Measurements from ENCODE around the gene CHST15. TPM values are rescaled to one million over a fixed set of nuclear protein-coding genes. Genes with fewer than 3 reads are reported as not detected.

Gene CHST15
- total and polyA plus RNA-seq, 7 experiments from 2014 or later, result 0.27 to 43.3 (median 2.2) TPM

GRCh38 chr10:124117833-124118232 is 24.4 kb upstream of the CHST15 start:
- H3K4me3 ChIP-seq (ENCODE audit: low read length), result no peak overlapping the region
- H3K4me3 Mint-ChIP-seq, result no peak overlapping the region
- no peaks in the 10 kb centered on the region for H3K4me1 Mint-ChIP-seq
- no peak overlapping the region for H3K27ac ChIP-seq (ENCODE audit: low read depth, low read length)
- ATAC-seq (no peak), DNase-seq (no peak)
- peaks cover 0 to 5% (median 0%) of the 10 kb centered on the region in 11 donors for H3K9me3 Mint-ChIP-seq
- H3K27me3 ChIP-seq (ENCODE audit: control insufficient read depth in 2 of 2, insufficient read depth in 2 of 2, low read length in 2 of 2), result no peaks in the 10 kb centered on the region
- H3K9me3 ChIP-seq (ENCODE audit: control insufficient read depth in 2 of 3, low read length in 3 of 3), result no peaks in the 10 kb centered on the region
- peaks cover 0 to 4% (median 0%) of the 10 kb centered on the region in 5 donors for H3K27me3 Mint-ChIP-seq
- ChIA-PET POLR2A (no interaction called here), CTCF (no interaction called here)
- H3K4me1 ChIP-seq (ENCODE audit: control insufficient read depth in 2 of 2, insufficient read depth in 2 of 2, low read length in 2 of 2), result peaks cover 0 to 11% of the 10 kb centered on the region in 2 donors
- H3K36me3 Mint-ChIP-seq, result no peaks in the 10 kb centered on the region
- intact Hi-C loops (cut with micrococcal nuclease), result no loop called here
- H3K36me3 ChIP-seq (ENCODE audit: control insufficient read depth in 2 of 3, insufficient read depth in 3 of 3, low read length in 3 of 3), result no peaks in the 10 kb centered on the region
- H3K27ac Mint-ChIP-seq, result no peak overlapping the region

DNA sequence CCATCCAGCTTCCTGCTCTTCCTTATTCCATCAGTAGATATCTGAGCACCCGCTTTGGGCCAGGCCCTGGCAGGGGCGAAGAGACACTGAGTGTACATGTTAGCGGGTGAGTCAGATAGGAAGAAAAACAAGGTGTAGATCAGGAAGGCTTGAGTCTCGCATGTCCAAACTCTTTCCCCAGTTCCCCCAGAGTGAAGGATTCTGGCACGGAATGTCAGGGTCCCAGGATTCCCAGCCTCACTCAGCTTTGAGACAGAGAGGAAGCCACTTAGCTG is 24.1 kb upstream of the CHST15 start:
- POLR2A ChIA-PET, result no interaction called here
- Histone ChIP-seq H3K27me3 (ENCODE audit: control insufficient read depth in 2 of 2, insufficient read depth in 2 of 2, low read length in 2 of 2) (no peaks in the 10 kb centered on the region), H3K4me3 (ENCODE audit: low read length) (no peak overlapping the region), H3K36me3 (ENCODE audit: control insufficient read depth in 2 of 3, insufficient read depth in 3 of 3, low read length in 3 of 3) (no peaks in the 10 kb centered on the region), H3K27ac (ENCODE audit: low read depth, low read length) (no peak overlapping the region), H3K9me3 (ENCODE audit: control insufficient read depth in 2 of 3, low read length in 3 of 3) (no peaks in the 10 kb centered on the region), H3K4me1 (ENCODE audit: control insufficient read depth in 2 of 2, insufficient read depth in 2 of 2, low read length in 2 of 2) (peaks cover 0 to 11% of the 10 kb centered on the region in 2 donors)
- no peak for ATAC-seq
- Mint-ChIP-seq H3K9me3 (peaks cover 0 to 5% (median 0%) of the 10 kb centered on the region in 11 donors), H3K27ac (no peak overlapping the region), H3K4me3 (no peak overlapping the region), H3K27me3 (peaks cover 0 to 4% (median 0%) of the 10 kb centered on the region in 5 donors), H3K4me1 (no peaks in the 10 kb centered on the region), H3K36me3 (no peaks in the 10 kb centered on the region)
- intact Hi-C loops (cut with micrococcal nuclease), result no loop called here
- CTCF ChIA-PET, result no interaction called here
- DNase-seq, result no peak

GRCh38 chr10:124116771-124117510 is 23.5 kb upstream of the CHST15 start:
- no peak for DNase-seq
- H3K36me3 Mint-ChIP-seq, result no peaks in the 10 kb centered on the region
- POLR2A ChIA-PET, result no interaction called here
- H3K27ac Mint-ChIP-seq, result no peak overlapping the region
- H3K4me1 Mint-ChIP-seq, result no peaks in the 10 kb centered on the region
- Histone ChIP-seq H3K27ac (ENCODE audit: low read depth, low read length) (no peak overlapping the region), H3K9me3 (ENCODE audit: control insufficient read depth in 2 of 3, low read length in 3 of 3) (no peaks in the 10 kb centered on the region), H3K4me1 (ENCODE audit: control insufficient read depth in 2 of 2, insufficient read depth in 2 of 2, low read length in 2 of 2) (peaks cover 0 to 11% of the 10 kb centered on the region in 2 donors), H3K4me3 (ENCODE audit: low read length) (no peak overlapping the region), H3K36me3 (ENCODE audit: control insufficient read depth in 2 of 3, insufficient read depth in 3 of 3, low read length in 3 of 3) (no peaks in the 10 kb centered on the region), H3K27me3 (ENCODE audit: control insufficient read depth in 2 of 2, insufficient read depth in 2 of 2, low read length in 2 of 2) (no peaks in the 10 kb centered on the region)
- H3K27me3 Mint-ChIP-seq, result peaks cover 0 to 5% (median 0%) of the 10 kb centered on the region in 5 donors
- ATAC-seq, result no peak
- peaks cover 0 to 5% (median 0%) of the 10 kb centered on the region in 11 donors for H3K9me3 Mint-ChIP-seq
- H3K4me3 Mint-ChIP-seq, result no peak overlapping the region
- CTCF ChIA-PET, result no interaction called here
- intact Hi-C loops (cut with micrococcal nuclease), result no loop called here

DNA sequence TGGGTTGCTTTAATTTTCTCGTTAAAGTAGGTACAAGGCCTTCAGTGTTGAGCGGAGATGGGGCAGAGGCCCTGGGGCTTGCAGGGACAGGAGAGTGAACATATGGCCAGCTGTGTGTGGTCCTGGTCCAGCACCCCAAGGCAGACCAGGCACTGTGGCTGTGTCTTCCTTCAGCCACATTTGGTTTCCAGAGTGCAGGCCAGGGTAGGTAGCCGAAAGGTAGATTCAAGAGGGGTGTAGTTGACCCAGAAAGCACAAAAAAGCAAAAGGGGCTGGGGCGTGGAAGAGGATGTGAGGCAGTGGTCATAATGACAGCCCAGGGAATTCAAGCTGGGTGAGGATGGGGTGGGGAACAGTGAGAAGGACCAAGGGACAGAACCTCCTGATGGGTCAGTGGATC is 21.3 kb upstream of the CHST15 start:
- intact Hi-C loops (cut with micrococcal nuclease), result no loop called here
- Histone ChIP-seq H3K27ac (ENCODE audit: low read depth, low read length) (no peak overlapping the region), H3K9me3 (ENCODE audit: control insufficient read depth in 2 of 3, low read length in 3 of 3) (no peaks in the 10 kb centered on the region), H3K27me3 (ENCODE audit: control insufficient read depth in 2 of 2, insufficient read depth in 2 of 2, low read length in 2 of 2) (no peaks in the 10 kb centered on the region), H3K4me1 (ENCODE audit: control insufficient read depth in 2 of 2, insufficient read depth in 2 of 2, low read length in 2 of 2) (peaks cover 0 to 5% of the 10 kb centered on the region in 2 donors), H3K4me3 (ENCODE audit: low read length) (no peak overlapping the region), H3K36me3 (ENCODE audit: control insufficient read depth in 2 of 3, insufficient read depth in 3 of 3, low read length in 3 of 3) (no peaks in the 10 kb centered on the region)
- H3K27me3 Mint-ChIP-seq, result peaks cover 0 to 6% (median 5%) of the 10 kb centered on the region in 5 donors
- no peaks in the 10 kb centered on the region for H3K4me1 Mint-ChIP-seq
- no peak overlapping the region for H3K27ac Mint-ChIP-seq
- H3K9me3 Mint-ChIP-seq, result peaks cover 0 to 5% (median 0%) of the 10 kb centered on the region in 11 donors
- H3K4me3 Mint-ChIP-seq, result no peak overlapping the region
- DNase-seq, result no peak
- no peaks in the 10 kb centered on the region for H3K36me3 Mint-ChIP-seq
- ChIA-PET CTCF (no interaction called here), POLR2A (no interaction called here)
- no peak for ATAC-seq

GRCh38 chr10:124112891-124113580 is 19.6 kb upstream of the CHST15 start:
- ChIA-PET POLR2A (no interaction called here), CTCF (no interaction called here)
- intact Hi-C loops (cut with micrococcal nuclease), result no loop called here
- Histone ChIP-seq H3K4me3 (ENCODE audit: low read length) (no peak overlapping the region), H3K27ac (ENCODE audit: low read depth, low read length) (no peak overlapping the region), H3K36me3 (ENCODE audit: control insufficient read depth in 2 of 3, insufficient read depth in 3 of 3, low read length in 3 of 3) (no peaks in the 10 kb centered on the region), H3K4me1 (ENCODE audit: control insufficient read depth in 2 of 2, insufficient read depth in 2 of 2, low read length in 2 of 2) (no peaks in the 10 kb centered on the region), H3K27me3 (ENCODE audit: control insufficient read depth in 2 of 2, insufficient read depth in 2 of 2, low read length in 2 of 2) (no peaks in the 10 kb centered on the region), H3K9me3 (ENCODE audit: control insufficient read depth in 2 of 3, low read length in 3 of 3) (no peaks in the 10 kb centered on the region)
- Mint-ChIP-seq H3K4me3 (no peak overlapping the region), H3K9me3 (peaks cover 0 to 5% (median 0%) of the 10 kb centered on the region in 11 donors), H3K27me3 (peaks cover 0 to 10% (median 5%) of the 10 kb centered on the region in 5 donors), H3K36me3 (no peaks in the 10 kb centered on the region), H3K27ac (no peak overlapping the region), H3K4me1 (no peaks in the 10 kb centered on the region)
- DNase-seq, result no peak
- no peak for ATAC-seq

DNA sequence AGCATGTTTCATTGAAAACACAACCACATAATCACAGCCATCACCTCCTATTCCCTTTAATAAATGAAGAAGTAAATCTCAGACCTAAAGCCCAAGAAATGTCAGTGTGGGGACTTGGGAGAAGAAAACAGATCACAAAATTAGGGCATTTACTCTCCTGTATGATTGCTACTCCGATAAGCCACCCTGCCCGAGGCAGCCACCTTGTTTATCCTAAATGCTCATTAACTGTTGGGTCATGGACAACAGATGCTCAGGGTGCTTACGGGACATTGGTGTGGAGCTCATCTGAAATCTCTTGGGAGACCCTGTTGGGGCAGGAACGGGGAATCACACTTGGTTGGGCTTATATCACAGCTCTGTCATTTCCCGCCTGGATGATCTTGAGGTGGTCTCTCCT is 17.5 kb upstream of the CHST15 start:
- H3K4me1 ChIP-seq (ENCODE audit: control insufficient read depth in 2 of 2, insufficient read depth in 2 of 2, low read length in 2 of 2), result no peaks in the 10 kb centered on the region
- DNase-seq (no peak), ATAC-seq (no peak)
- no peaks in the 10 kb centered on the region for H3K27me3 ChIP-seq (ENCODE audit: control insufficient read depth in 2 of 2, insufficient read depth in 2 of 2, low read length in 2 of 2)
- Mint-ChIP-seq H3K9me3 (peaks cover 0 to 5% (median 0%) of the 10 kb centered on the region in 11 donors), H3K4me1 (peaks cover 0 to 3% (median 0%) of the 10 kb centered on the region in 7 donors), H3K27me3 (peaks cover 0 to 8% (median 5%) of the 10 kb centered on the region in 5 donors), H3K36me3 (no peaks in the 10 kb centered on the region), H3K4me3 (no peak overlapping the region), H3K27ac (no peak overlapping the region)
- no peaks in the 10 kb centered on the region for H3K36me3 ChIP-seq (ENCODE audit: control insufficient read depth in 2 of 3, insufficient read depth in 3 of 3, low read length in 3 of 3)
- no peak overlapping the region for H3K4me3 ChIP-seq (ENCODE audit: low read length)
- intact Hi-C loops (cut with micrococcal nuclease), result no loop called here
- ChIA-PET POLR2A (no interaction called here), CTCF (no interaction called here)
- H3K9me3 ChIP-seq (ENCODE audit: control insufficient read depth in 2 of 3, low read length in 3 of 3), result no peaks in the 10 kb centered on the region
- no peak overlapping the region for H3K27ac ChIP-seq (ENCODE audit: low read depth, low read length)

GRCh38 chr10:124109261-124109660 is 15.9 kb upstream of the CHST15 start:
- Mint-ChIP-seq H3K27ac (no peak overlapping the region), H3K4me1 (peaks cover 0 to 3% (median 0%) of the 10 kb centered on the region in 7 donors), H3K9me3 (peaks cover 0 to 2% (median 0%) of the 10 kb centered on the region in 11 donors), H3K27me3 (peaks cover 0 to 8% (median 5%) of the 10 kb centered on the region in 5 donors), H3K36me3 (no peaks in the 10 kb centered on the region), H3K4me3 (no peak overlapping the region)
- H3K27ac ChIP-seq (ENCODE audit: low read depth, low read length), result no peak overlapping the region
- H3K4me3 ChIP-seq (ENCODE audit: low read length), result no peak overlapping the region
- no peaks in the 10 kb centered on the region for H3K4me1 ChIP-seq (ENCODE audit: control insufficient read depth in 2 of 2, insufficient read depth in 2 of 2, low read length in 2 of 2)
- H3K27me3 ChIP-seq (ENCODE audit: control insufficient read depth in 2 of 2, insufficient read depth in 2 of 2, low read length in 2 of 2), result no peaks in the 10 kb centered on the region
- H3K36me3 ChIP-seq (ENCODE audit: control insufficient read depth in 2 of 3, insufficient read depth in 3 of 3, low read length in 3 of 3), result no peaks in the 10 kb centered on the region
- DNase-seq, result no peak
- ChIA-PET POLR2A (no interaction called here), CTCF (no interaction called here)
- no peak for ATAC-seq
- no peaks in the 10 kb centered on the region for H3K9me3 ChIP-seq (ENCODE audit: control insufficient read depth in 2 of 3, low read length in 3 of 3)
- intact Hi-C loops (cut with micrococcal nuclease), result no loop called here
